Measurements from ENCODE around the gene AKT1.

AKT1 gene

DNA sequence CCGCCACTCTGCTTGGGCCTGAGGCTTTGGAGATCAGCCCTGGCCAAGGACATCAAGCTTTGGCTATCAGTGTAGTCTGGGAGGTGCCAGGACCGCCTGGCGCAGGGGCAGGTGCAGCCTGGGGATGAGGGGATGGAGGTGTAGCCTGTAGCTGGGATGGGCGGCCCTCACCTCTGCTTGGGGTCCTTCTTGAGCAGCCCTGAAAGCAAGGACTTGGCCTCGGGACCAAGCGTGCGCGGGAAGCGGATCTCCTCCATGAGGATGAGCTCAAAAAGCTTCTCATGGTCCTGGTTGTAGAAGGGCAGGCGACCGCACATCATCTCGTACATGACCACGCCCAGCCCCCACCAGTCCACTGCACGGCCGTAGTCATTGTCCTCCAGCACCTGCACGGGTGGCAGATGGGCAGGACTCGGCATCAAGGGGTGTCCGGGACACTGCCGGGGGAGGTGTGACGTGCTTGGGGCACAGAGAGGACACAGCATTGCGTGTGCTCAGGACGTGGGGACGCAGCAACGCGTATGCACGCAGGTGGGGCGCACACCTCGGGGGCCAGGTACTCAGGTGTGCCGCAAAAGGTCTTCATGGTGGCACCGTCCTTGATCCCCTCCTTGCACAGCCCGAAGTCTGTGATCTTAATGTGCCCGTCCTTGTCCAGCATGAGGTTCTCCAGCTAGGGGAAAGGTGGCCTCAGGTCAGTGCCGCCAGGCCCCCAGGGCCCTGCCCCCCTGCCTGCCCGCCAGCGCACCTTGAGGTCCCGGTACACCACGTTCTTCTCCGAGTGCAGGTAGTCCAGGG is 22.6 kb downstream of the AKT1 start:
- Mint-ChIP-seq H3K4me3 (no peak overlapping the region), H3K27ac (no peak overlapping the region), H3K4me1 (ENCODE audit: low read depth) (peaks cover 27% of the 10 kb centered on the region), H3K27me3 (no peaks in the 10 kb centered on the region), H3K9me3 (peaks cover 6% of the 10 kb centered on the region), H3K36me3 (ENCODE audit: low read depth) (peaks cover 88% of the 10 kb centered on the region)
- intact Hi-C loops (cut with micrococcal nuclease): no loop called here

DNA sequence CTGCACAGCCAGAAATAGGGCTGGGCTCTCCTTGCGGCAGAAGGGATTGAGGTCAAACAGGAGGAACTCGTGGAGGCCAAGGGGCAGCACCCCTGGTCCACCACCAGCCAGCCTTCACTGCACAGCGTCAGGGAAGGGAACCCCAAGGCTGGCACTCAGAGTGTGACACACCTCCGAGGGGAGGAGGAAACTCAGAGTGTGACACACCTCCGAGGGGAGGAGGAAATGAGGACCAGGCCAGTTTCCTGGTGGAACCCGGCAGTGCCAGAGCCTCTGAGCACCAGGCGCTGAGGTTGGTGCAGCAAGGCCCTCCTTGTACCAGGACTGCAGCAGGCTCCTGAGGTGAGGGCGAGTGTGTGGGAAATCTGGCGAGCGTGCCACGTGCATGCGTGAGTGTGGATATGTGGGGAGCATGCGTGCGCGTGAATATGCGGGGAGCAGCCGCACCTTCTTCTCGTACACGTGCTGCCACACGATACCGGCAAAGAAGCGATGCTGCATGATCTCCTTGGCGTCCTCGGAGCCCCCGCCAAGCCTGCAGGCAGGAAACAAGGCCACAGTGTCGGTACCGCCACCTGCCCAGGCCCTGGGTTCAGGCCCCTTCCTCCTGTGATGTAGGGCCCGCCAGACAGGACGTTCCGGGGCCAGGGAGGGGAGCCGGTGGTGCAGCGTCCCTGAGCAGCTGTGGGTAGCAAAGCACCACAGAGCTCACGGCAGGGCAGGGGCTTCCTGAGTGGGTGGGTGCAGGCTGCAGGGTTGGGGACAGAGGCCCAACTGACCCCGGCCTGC is 23.4 kb downstream of the AKT1 start:
- intact Hi-C loops (cut with micrococcal nuclease): no loop called here
- no peak overlapping the region for H3K27ac Mint-ChIP-seq
- no peak overlapping the region for H3K4me3 Mint-ChIP-seq
- H3K4me1 Mint-ChIP-seq (ENCODE audit: low read depth): peaks cover 27% of the 10 kb centered on the region
- peaks cover 80% of the 10 kb centered on the region for H3K36me3 Mint-ChIP-seq (ENCODE audit: low read depth)
- H3K27me3 Mint-ChIP-seq: no peaks in the 10 kb centered on the region
- peaks cover 6% of the 10 kb centered on the region for H3K9me3 Mint-ChIP-seq

DNA sequence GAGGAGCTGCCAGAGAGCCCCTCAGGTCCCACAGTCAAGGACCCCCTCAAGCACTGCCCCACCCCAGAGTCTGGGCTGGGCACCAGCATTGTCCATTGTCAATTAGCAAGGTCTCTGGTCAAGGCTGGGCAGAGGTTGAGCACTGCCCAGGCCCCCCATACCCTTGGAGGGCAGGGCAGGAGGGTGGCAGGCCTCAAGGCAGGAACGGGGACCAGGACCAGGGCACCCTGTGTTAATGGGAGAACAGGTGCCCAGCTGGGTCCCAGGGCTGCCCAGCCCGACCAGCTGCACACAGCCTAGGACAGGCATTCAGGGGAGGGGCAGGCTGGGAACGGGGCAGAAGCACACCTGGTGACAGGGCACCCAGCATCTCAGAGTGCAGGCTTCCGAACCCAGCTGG is 24.2 kb downstream of the AKT1 start:
- Mint-ChIP-seq H3K4me1 (ENCODE audit: low read depth) (peaks cover 27% of the 10 kb centered on the region), H3K27ac (no peak overlapping the region), H3K36me3 (ENCODE audit: low read depth) (peaks cover 73% of the 10 kb centered on the region), H3K4me3 (no peak overlapping the region), H3K27me3 (no peaks in the 10 kb centered on the region), H3K9me3 (peaks cover 6% of the 10 kb centered on the region)
- intact Hi-C loops (cut with micrococcal nuclease): no loop called here

DNA sequence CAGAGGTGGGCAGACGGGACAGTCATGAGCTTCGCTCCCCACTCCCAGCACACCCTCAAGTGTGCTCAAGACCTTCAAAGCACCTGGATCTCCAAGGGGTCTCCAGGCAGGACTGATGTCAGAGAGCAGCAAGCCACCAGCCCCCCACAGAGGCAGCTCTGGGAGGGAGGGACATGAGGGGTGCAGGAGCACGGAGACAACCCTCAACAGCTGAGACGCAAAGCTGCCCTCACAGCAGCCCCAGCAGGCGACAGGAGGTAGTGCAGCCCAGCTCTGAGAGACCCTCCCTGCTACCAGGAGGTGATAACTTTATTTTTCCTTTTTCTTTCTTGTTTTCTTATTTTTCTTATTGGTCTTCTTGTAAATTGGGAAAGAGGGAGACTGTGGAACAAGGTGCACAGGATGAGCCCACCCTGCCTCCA is 24.7 kb downstream of the AKT1 start:
- Mint-ChIP-seq H3K27me3 (no peaks in the 10 kb centered on the region), H3K4me1 (ENCODE audit: low read depth) (peaks cover 27% of the 10 kb centered on the region), H3K36me3 (ENCODE audit: low read depth) (peaks cover 68% of the 10 kb centered on the region), H3K27ac (no peak overlapping the region), H3K4me3 (no peak overlapping the region), H3K9me3 (peaks cover 6% of the 10 kb centered on the region)
- intact Hi-C loops (cut with micrococcal nuclease): no loop called here

DNA sequence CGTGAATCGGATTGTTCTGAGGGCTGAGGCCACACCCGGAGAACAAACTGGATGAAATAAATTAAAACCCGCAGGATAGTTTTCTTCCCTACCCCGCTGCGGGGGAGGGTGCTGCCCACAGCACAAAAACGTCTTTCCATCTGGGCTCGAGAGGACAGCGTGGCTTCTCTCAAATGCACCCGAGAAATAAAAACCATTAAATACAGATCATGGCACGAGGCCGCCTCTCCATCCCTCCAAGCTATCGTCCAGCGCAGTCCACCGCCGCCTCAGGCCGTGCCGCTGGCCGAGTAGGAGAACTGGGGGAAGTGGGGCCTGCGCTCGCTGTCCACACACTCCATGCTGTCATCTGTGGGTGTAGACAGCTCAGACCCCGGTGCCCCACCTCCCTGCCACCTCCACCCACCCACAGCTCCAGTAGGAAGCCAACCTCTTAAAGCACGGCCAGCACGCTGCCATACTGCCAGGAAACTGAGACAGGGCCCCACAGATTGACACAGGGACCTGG is 25.4 kb downstream of the AKT1 start:
- no peak overlapping the region for H3K27ac Mint-ChIP-seq
- peaks cover 6% of the 10 kb centered on the region for H3K9me3 Mint-ChIP-seq
- peaks cover 27% of the 10 kb centered on the region for H3K4me1 Mint-ChIP-seq (ENCODE audit: low read depth)
- no peaks in the 10 kb centered on the region for H3K27me3 Mint-ChIP-seq
- intact Hi-C loops (cut with micrococcal nuclease): no loop called here
- peaks cover 61% of the 10 kb centered on the region for H3K36me3 Mint-ChIP-seq (ENCODE audit: low read depth)
- no peak overlapping the region for H3K4me3 Mint-ChIP-seq

DNA sequence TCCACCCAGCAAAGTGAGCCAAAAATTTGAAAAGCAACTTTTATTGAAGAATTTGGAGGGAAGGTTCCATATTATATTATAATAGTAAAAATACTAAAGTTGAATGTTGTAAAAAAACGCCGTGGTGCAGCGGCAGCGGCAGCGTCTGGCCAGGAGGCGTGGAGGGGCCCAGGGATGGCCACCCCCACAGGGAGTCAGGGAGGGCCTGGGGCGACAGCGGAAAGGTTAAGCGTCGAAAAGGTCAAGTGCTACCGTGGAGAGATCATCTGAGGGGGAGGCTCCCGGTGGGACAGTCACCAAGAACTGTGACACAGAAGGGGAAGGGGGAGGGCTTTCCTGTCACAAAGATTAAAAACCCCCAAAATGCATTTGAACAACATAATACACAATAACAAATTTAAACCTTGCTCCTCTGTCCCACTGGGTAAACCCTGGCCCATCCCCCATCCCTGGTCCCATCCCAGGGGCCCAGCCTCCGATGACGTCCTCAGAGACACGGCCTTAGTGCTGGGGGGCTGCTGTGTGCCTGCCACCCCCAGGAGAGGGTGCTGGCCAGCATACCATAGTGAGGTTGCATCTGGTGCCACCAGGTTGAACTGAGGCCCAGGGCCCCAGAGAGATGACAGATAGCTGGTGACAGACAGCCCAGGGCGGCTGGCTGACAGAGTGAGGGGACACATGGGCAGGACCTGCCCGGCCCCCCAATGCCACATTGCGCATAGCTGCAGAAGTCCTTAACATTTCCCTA is 26.1 kb downstream of the AKT1 start:
- Mint-ChIP-seq H3K27me3 (no peaks in the 10 kb centered on the region), H3K36me3 (ENCODE audit: low read depth) (peaks cover 54% of the 10 kb centered on the region), H3K4me1 (ENCODE audit: low read depth) (peaks cover 27% of the 10 kb centered on the region), H3K9me3 (peaks cover 6% of the 10 kb centered on the region), H3K4me3 (no peak overlapping the region), H3K27ac (no peak overlapping the region)
- intact Hi-C loops (cut with micrococcal nuclease): no loop called here

DNA sequence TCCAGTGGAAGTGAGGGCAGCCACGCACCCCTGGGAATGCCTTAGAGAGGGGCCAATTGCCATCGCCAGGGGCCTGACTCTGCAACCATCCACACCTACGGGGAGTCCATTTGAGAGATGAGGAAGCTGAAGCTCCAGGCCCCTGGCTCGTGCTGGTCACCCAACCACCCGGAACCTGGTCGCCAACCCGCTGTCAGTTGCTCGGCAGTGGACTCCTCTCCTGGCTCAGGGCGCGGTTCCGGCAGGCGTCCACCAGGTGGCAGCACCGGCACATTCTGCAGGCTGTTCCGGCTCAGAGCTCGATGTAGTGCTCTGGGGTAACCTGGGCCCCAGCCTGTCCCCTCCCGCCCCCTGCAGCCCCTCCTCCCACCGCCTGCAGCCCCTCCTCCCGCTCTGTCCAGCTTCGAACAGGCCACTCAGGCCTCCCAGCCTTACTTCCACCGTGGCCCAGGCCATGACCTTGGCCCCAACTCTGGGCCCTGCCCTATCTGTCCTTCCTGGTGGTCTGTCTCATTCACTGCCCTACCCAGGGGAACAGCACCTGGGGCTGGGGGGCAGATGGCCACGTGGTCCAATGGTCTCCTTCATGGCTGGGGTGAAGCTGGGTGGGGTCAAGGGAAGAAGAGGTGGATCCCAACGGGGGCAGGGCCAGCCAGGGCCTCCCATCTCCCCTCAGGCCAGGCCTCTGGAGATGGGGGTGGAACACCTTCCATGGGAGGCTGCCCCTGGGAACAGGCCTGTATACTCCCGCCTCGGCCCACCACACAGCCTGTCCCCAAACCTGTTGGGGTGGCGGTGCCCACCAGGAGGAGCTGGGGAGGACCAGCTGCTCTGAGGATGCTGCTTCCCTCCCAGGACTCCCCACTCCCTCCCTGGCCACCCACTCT is 26.9 kb downstream of the AKT1 start:
- intact Hi-C loops (cut with micrococcal nuclease): loop anchor here (1.0 kb wide), 1 partner anchor 58 kb away; no protein-coding TSS in a partner anchor
- peaks cover 27% of the 10 kb centered on the region for H3K4me1 Mint-ChIP-seq (ENCODE audit: low read depth)
- H3K9me3 Mint-ChIP-seq: peaks cover 6% of the 10 kb centered on the region
- no peak overlapping the region for H3K27ac Mint-ChIP-seq
- H3K4me3 Mint-ChIP-seq: no peak overlapping the region
- no peaks in the 10 kb centered on the region for H3K27me3 Mint-ChIP-seq
- peaks cover 46% of the 10 kb centered on the region for H3K36me3 Mint-ChIP-seq (ENCODE audit: low read depth)

DNA sequence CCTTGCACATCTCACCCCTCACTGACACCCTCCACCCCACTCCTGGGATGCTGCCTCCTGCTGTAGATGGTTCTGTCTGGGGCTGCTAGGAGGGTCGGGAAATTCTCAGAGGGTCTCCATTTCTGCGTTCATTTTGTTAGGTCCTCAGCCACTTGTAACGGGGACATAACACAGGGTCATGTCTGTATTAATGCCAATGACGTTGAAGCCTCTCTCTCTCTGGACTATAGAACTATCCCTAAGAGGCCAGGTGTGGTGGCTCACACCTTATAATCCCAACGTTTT is 28.0 kb downstream of the AKT1 start:
- peaks cover 36% of the 10 kb centered on the region for H3K36me3 Mint-ChIP-seq (ENCODE audit: low read depth)
- no peak overlapping the region for H3K4me3 Mint-ChIP-seq
- H3K27ac Mint-ChIP-seq: no peak overlapping the region
- H3K27me3 Mint-ChIP-seq: no peaks in the 10 kb centered on the region
- peaks cover 27% of the 10 kb centered on the region for H3K4me1 Mint-ChIP-seq (ENCODE audit: low read depth)
- H3K9me3 Mint-ChIP-seq: peaks cover 6% of the 10 kb centered on the region
- intact Hi-C loops (cut with micrococcal nuclease): no loop called here

DNA sequence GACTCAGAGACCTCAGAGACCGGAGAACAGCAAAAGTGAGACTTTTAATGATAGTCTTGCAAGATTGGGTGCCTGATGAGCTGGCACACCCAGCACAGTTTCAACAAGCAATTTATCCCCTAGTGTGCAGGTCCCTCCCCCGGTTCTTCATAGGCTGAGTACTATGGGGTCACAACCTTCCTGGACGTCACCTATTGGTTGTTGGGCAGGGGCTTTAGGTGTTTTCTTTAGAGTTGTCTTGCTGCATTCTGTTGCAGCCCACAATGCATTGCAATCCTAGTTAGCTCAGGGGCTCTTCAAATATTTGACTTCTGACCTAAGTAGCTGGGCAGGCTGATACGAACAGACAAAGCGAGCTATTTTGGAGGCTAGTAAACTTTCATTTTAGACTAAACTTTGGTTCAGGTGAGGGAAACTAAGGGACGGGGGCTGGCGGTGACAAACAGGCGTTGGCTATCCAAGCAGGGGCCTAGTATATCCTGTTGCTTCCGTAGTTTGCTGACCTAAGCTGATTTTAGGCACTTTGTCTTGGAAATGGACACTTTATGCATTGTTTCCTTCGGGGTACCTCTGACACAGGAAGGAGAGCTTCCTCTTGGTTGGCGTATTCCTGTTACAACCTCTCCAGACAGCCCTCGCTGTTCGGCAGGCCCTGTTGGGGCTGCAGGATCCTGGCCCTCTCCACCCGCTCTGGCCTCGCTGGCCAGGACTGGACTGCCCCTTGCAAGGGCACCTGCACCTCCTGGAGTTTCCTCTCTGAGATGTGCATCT is 28.5 kb downstream of the AKT1 start:
- H3K4me1 Mint-ChIP-seq (ENCODE audit: low read depth): peaks cover 27% of the 10 kb centered on the region
- H3K36me3 Mint-ChIP-seq (ENCODE audit: low read depth): peaks cover 36% of the 10 kb centered on the region
- H3K27me3 Mint-ChIP-seq: no peaks in the 10 kb centered on the region
- intact Hi-C loops (cut with micrococcal nuclease): no loop called here
- H3K9me3 Mint-ChIP-seq: peaks cover 6% of the 10 kb centered on the region
- no peak overlapping the region for H3K4me3 Mint-ChIP-seq
- no peak overlapping the region for H3K27ac Mint-ChIP-seq

DNA sequence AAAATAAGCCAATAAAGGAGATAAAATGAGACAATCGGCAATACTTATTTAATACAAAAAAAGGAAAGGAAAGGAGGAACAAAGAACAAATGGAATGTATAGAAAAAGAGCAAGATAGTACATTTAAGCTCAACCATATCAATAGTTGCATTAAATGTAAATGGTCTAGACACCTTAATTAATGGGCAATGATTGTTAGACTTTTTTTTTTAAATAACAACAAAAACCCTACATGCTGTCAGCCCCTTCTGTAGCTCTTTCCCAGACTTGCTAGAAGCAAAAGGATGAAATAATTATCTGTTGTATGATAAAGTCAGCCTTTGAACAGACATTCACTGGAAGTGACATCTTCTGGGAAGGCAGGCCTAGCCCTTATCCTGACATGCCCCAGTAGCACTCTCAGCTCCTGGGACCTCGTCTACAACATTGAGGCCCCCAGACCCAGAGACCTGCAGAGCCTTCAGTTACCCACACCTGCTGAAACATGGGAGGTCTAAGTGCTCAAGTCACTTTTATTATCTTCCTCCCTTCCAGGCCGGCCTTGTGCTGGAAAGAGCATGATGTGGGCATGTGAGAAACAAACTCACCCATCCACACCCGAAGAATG is 29.2 kb downstream of the AKT1 start:
- H3K27me3 Mint-ChIP-seq: no peaks in the 10 kb centered on the region

DNA sequence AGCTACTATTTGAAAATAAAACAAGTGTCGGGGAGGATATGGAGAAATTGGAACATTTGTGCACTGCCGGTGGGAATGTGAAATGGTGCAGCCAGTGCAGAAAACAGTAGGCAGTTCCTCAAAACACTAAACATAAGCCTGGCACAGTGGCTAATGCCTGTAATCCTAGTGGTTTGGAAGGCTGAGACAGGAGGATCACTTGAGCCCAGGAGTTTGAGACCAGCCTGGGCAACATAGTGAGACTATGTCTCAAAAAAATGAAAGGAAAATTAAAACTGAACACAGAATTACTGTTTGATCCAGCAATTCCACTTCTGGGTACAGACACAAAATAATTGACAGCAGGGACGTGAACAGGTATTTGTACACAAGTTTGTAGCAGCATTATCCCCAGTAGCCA is 30.0 kb downstream of the AKT1 start:
- Mint-ChIP-seq H3K4me3 (no peak overlapping the region), H3K27me3 (no peaks in the 10 kb centered on the region), H3K9me3 (no peaks in the 10 kb centered on the region), H3K36me3 (ENCODE audit: low read depth) (peaks cover 35% of the 10 kb centered on the region), H3K27ac (no peak overlapping the region), H3K4me1 (ENCODE audit: low read depth) (peaks cover 19% of the 10 kb centered on the region)
- intact Hi-C loops (cut with micrococcal nuclease): no loop called here

More for the DNA sequence above, 29.2 kb downstream of the AKT1 start:
- peaks cover 4% of the 10 kb centered on the region for H3K9me3 Mint-ChIP-seq
- intact Hi-C loops (cut with micrococcal nuclease): no loop called here
- H3K36me3 Mint-ChIP-seq (ENCODE audit: low read depth): peaks cover 35% of the 10 kb centered on the region
- peaks cover 27% of the 10 kb centered on the region for H3K4me1 Mint-ChIP-seq (ENCODE audit: low read depth)
- H3K27ac Mint-ChIP-seq: no peak overlapping the region
- no peak overlapping the region for H3K4me3 Mint-ChIP-seq

Data from dendritic cell treated with granulocyte-macrophage colony-stimulating factor and Interleukin-4, amounts not matched to agents 40 ng/mL and 50 ng/mL, for 4 days (primary cell).